Caco-2 (cell line): ENCODE results near the gene LRRK1. TPM values are rescaled to one million over a fixed set of nuclear protein-coding genes. Genes with fewer than 3 reads are reported as not detected.

ENCODE experiments used
- BruUV-seq: library from RNA; stranded (reverse); fragments of 400-500 nt; replicated peaks from 2 replicates; lab custom pipeline; 2021; lab: Mats Ljungman, UMichigan
- CTCF ChIA-PET: fragments of 300-600 bp; sonication (Branson Sonifier 250); formaldehyde crosslinking; loops from one replicate; lab custom pipeline; 2022; ENCODE audit warnings: antibody characterized with exemption; lab: Charles Lee
- POLR2A ChIA-PET: fragments of 300-600 bp; sonication (Branson Sonifier 250); formaldehyde crosslinking; loops from one replicate; lab custom pipeline; 2022; ENCODE audit warnings: antibody characterized with exemption; lab: Charles Lee
- DNase-seq, 2 experiments: peaks; one replicate each; pipeline versions ENCODE4 v3.0.0 to v3.0.0-alpha.2; 2020 to 2022
- H3K27me3 ChIP-seq: replicated peaks from 2 replicates; pipeline ENCODE4 v1.6.0; 2011; ENCODE audit warnings: low read length; ENCODE audit not compliant: control insufficient read depth, insufficient read depth
- H3K36me3 ChIP-seq: 2 replicates; pipeline ENCODE4 v1.5.1; 2011; ENCODE audit warnings: low read length; ENCODE audit not compliant: control insufficient read depth, insufficient read depth
- H3K4me1 ChIP-seq: fragments of 250-450 bp; sonication (Bioruptor Pico); 2 replicates; pipeline ENCODE4 v1.5.1; 2020; ENCODE audit warnings: mild to moderate bottlenecking
- H3K4me3 ChIP-seq: 2 replicates; pipeline ENCODE4 v1.5.1; 2011; ENCODE audit warnings: low read depth, mild to moderate bottlenecking, control low read depth, low read length
- H3K9me3 ChIP-seq: fragments of 250-450 bp; sonication (Bioruptor Pico); 2 replicates; pipeline ENCODE4 v1.5.1; 2020; ENCODE audit warnings: mild to moderate bottlenecking, moderate library complexity
- H3K27ac Mint-ChIP-seq: one replicate; pipeline ENCODE4 v1.8.0; 2022; ENCODE audit warnings: mixed read lengths; ENCODE audit not compliant: unreplicated experiment
- H3K27me3 Mint-ChIP-seq: one replicate; pipeline ENCODE4 v1.8.0; 2022; ENCODE audit warnings: mixed read lengths; ENCODE audit not compliant: insufficient read depth, unreplicated experiment
- H3K36me3 Mint-ChIP-seq: one replicate; pipeline ENCODE4 v1.8.0; 2022; ENCODE audit warnings: mild to moderate bottlenecking, mixed read lengths; ENCODE audit not compliant: insufficient read depth, unreplicated experiment
- H3K4me1 Mint-ChIP-seq: one replicate; pipeline ENCODE4 v1.8.0; 2022; ENCODE audit warnings: low read depth, mixed read lengths; ENCODE audit not compliant: unreplicated experiment
- H3K4me3 Mint-ChIP-seq: one replicate; pipeline ENCODE4 v1.8.0; 2022; ENCODE audit warnings: mild to moderate bottlenecking, moderate library complexity, mixed read lengths; ENCODE audit not compliant: unreplicated experiment
- H3K9me3 Mint-ChIP-seq: one replicate; pipeline ENCODE4 v1.8.0; 2022; ENCODE audit warnings: mixed read lengths; ENCODE audit not compliant: unreplicated experiment
- intact Hi-C: fragments of 100-400 bp; cut with micrococcal nuclease; formaldehyde crosslinking; loops from one replicate; pipeline ENCODE4 v1.10.0; 2022; ENCODE audit not compliant: unreplicated experiment
- total RNA-seq: library from RNA; stranded (reverse); gene quantifications from 2 replicates; pipeline ENCODE4 v1.2.3, GENCODE V29; 2022
- TF ChIP-seq, protein P1 (sequence below), 2 experiments: fragments of 200-600 bp in 1 of 2; IDR thresholded peaks; 1 replicate in 1 of 2; 2 replicates in 1 of 2; pipeline versions ENCODE4 v1.5.1 to v1.8.0; 2011 to 2022; ENCODE audit warnings: antibody characterized with exemption in 1 of 2, control low read depth in 1 of 2, inconsistent platforms in 1 of 2, low read depth in 1 of 2, low read length in 1 of 2, mild to moderate bottlenecking in 1 of 2, moderate library complexity in 1 of 2; ENCODE audit not compliant: insufficient read depth in 1 of 2, severe bottlenecking in 1 of 2, unreplicated experiment in 1 of 2

LRRK1 gene
- total RNA-seq, 1 experiment from 2014 or later, result 12.0 TPM

- intact Hi-C loops, result no loop called here
- Mint-ChIP-seq H3K27ac (no peak overlapping the region), H3K4me3 (no peak overlapping the region), H3K36me3 (peaks cover 3% of the 10 kb centered on the region), H3K9me3 (no peaks in the 10 kb centered on the region), H3K27me3 (no peaks in the 10 kb centered on the region), H3K4me1 (no peaks in the 10 kb centered on the region)
- POLR2A ChIA-PET, result no interaction called here
- CTCF ChIA-PET, result no interaction called here
- Histone ChIP-seq H3K9me3 (no peaks in the 10 kb centered on the region), H3K4me3 (no peak overlapping the region), H3K27me3 (no peaks in the 10 kb centered on the region), H3K36me3 (no peaks in the 10 kb centered on the region), H3K4me1 (no peaks in the 10 kb centered on the region)
- no TSS peak for BruUV-seq
- TF ChIP-seq, protein P1, sequence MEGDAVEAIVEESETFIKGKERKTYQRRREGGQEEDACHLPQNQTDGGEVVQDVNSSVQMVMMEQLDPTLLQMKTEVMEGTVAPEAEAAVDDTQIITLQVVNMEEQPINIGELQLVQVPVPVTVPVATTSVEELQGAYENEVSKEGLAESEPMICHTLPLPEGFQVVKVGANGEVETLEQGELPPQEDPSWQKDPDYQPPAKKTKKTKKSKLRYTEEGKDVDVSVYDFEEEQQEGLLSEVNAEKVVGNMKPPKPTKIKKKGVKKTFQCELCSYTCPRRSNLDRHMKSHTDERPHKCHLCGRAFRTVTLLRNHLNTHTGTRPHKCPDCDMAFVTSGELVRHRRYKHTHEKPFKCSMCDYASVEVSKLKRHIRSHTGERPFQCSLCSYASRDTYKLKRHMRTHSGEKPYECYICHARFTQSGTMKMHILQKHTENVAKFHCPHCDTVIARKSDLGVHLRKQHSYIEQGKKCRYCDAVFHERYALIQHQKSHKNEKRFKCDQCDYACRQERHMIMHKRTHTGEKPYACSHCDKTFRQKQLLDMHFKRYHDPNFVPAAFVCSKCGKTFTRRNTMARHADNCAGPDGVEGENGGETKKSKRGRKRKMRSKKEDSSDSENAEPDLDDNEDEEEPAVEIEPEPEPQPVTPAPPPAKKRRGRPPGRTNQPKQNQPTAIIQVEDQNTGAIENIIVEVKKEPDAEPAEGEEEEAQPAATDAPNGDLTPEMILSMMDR (IDR thresholded peaks at IDR 0.05; ENCODE audit: insufficient read depth in 1 of 2, low read depth in 1 of 2, low read length in 1 of 2, severe bottlenecking in 1 of 2, unreplicated experiment in 1 of 2), result no peak
- no peak for DNase-seq
These were observed 145.8 kb downstream of the LRRK1 start for GRCh38 chr15:101064795-101065569.

DNA sequence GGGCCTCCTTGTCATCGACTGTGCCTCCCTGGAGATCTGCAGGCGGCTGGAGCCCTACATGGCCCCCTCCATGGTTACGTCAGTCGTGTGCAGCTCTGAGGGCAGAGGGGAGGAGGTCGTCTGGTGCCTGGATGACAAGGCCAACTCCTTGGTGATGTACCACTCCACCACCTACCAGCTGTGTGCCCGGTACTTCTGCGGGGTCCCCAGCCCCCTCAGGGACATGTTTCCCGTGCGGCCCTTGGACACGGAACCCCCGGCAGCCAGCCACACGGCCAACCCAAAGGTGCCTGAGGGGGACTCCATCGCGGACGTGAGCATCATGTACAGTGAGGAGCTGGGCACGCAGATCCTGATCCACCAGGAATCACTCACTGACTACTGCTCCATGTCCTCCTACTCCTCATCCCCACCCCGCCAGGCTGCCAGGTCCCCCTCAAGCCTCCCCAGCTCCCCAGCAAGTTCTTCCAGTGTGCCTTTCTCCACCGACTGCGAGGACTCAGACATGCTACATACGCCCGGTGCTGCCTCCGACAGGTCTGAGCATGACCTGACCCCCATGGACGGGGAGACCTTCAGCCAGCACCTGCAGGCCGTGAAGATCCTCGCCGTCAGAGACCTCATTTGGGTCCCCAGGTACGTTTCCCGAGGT lies 146.5 kb downstream of the LRRK1 start:
- intact Hi-C loops, result no loop called here
- H3K9me3 Mint-ChIP-seq, result no peaks in the 10 kb centered on the region
- no peak overlapping the region for H3K4me3 ChIP-seq
- ChIA-PET CTCF (no interaction called here), POLR2A (no interaction called here)
- TF ChIP-seq, protein P1 (IDR thresholded peaks at IDR 0.05; ENCODE audit: insufficient read depth in 1 of 2, low read depth in 1 of 2, low read length in 1 of 2, severe bottlenecking in 1 of 2, unreplicated experiment in 1 of 2), result no peak
- no peaks in the 10 kb centered on the region for H3K4me1 ChIP-seq
- no TSS peak for BruUV-seq
- H3K9me3 ChIP-seq, result no peaks in the 10 kb centered on the region
- DNase-seq, result no peak
- peaks cover 5% of the 10 kb centered on the region for H3K4me1 Mint-ChIP-seq
- no peaks in the 10 kb centered on the region for H3K27me3 Mint-ChIP-seq
- no peaks in the 10 kb centered on the region for H3K36me3 ChIP-seq
- no peak overlapping the region for H3K27ac Mint-ChIP-seq
- no peak overlapping the region for H3K4me3 Mint-ChIP-seq
- peaks cover 7% of the 10 kb centered on the region for H3K36me3 Mint-ChIP-seq
- H3K27me3 ChIP-seq, result no peaks in the 10 kb centered on the region

DNA sequence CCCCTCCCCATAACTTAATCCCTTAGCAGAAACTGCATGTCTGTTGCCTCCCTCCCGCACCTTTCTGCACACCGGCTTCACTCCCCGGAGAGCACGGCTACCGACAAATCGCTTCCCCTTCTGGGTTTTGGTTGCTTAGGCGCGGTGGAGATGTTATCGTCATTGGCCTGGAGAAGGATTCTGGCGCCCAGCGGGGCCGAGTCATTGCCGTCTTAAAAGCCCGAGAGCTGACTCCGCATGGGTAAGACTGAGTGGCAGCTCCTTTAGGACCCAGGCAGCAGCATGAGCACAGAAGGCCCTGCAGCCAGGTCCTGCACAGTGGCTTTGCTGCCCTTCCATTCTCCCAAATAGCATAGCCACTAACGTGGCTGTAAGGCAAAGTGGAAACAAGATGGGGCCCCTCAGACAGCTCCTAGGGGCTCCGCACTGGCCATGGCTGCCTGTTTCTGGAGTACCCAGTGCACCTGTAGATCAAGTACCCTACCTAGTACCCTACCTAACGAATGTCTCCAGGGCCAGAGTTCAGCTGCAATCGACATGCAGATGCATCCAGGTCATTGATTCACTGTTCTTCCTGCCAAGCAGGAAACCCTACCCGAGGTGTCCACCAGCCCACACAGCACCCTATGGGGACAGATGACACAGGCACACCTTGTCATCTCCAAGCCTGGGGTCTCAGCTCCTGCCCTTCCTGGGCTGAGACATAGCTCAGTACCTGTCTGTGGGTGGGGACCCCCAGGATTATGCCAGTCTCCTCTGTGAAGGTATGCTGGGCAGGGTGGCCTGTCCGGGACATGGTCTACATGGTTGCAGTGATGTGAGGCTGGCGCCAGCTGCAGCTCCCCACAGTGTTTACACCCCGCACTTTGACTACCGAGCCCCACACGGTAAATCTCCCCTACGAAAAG lies 147.6 kb downstream of the LRRK1 start:
- peaks cover 9% of the 10 kb centered on the region for H3K36me3 Mint-ChIP-seq
- no peak overlapping the region for H3K4me3 ChIP-seq
- DNase-seq, result no peak
- H3K4me1 Mint-ChIP-seq, result peaks cover 8% of the 10 kb centered on the region
- intact Hi-C loops, result no loop called here
- ChIA-PET CTCF (no interaction called here), POLR2A (no interaction called here)
- no peak overlapping the region for H3K4me3 Mint-ChIP-seq
- no peaks in the 10 kb centered on the region for H3K27me3 Mint-ChIP-seq
- H3K9me3 ChIP-seq, result no peaks in the 10 kb centered on the region
- no peaks in the 10 kb centered on the region for H3K36me3 ChIP-seq
- H3K27ac Mint-ChIP-seq, result no peak overlapping the region
- H3K4me1 ChIP-seq, result no peaks in the 10 kb centered on the region
- no peaks in the 10 kb centered on the region for H3K27me3 ChIP-seq
- BruUV-seq, result no TSS peak
- TF ChIP-seq, protein P1 (IDR thresholded peaks at IDR 0.05; ENCODE audit: insufficient read depth in 1 of 2, low read depth in 1 of 2, low read length in 1 of 2, severe bottlenecking in 1 of 2, unreplicated experiment in 1 of 2), result no peak
- H3K9me3 Mint-ChIP-seq, result no peaks in the 10 kb centered on the region
